Activated B cell treated with CpG ODN at 0.5 μM for 24 hours (primary cell): ENCODE results near the gene THSD4. TPM values are rescaled to one million over a fixed set of nuclear protein-coding genes. Genes with fewer than 3 reads are reported as not detected.

Experiments
- ATAC-seq: fragments of 200-7000 bp; cut with Tn5 transposase; one replicate; pipeline ENCODE4 v1.10.0; 2021; ENCODE audit warnings: low read depth, mild to moderate bottlenecking, moderate library complexity
- CTCF ChIA-PET: fragments of 350-600 bp; sonication (Branson Sonifier 250); formaldehyde crosslinking; loops from one replicate; lab custom pipeline; 2021; ENCODE audit warnings: antibody characterized with exemption; lab: Charles Lee
- POLR2A ChIA-PET: fragments of 350-600 bp; sonication (Branson Sonifier 250); formaldehyde crosslinking; loops from one replicate; lab custom pipeline; 2021; ENCODE audit warnings: antibody characterized with exemption; lab: Charles Lee
- DNase-seq: peaks from one replicate; pipeline ENCODE4 v3.0.0; 2022
- H3K27ac Mint-ChIP-seq: one replicate; pipeline ENCODE4 v1.8.0; 2020; ENCODE audit warnings: mixed read lengths
- H3K27me3 Mint-ChIP-seq: one replicate; pipeline ENCODE4 v1.8.0; 2021; ENCODE audit warnings: mixed read lengths
- H3K36me3 Mint-ChIP-seq: one replicate; pipeline ENCODE4 v1.8.0; 2021; ENCODE audit warnings: low read depth, mixed read lengths
- H3K4me1 Mint-ChIP-seq: one replicate; pipeline ENCODE4 v1.8.0; 2021; ENCODE audit warnings: mixed read lengths
- H3K4me3 Mint-ChIP-seq: one replicate; pipeline ENCODE4 v1.8.0; 2020; ENCODE audit warnings: mild to moderate bottlenecking, mixed read lengths
- H3K9me3 Mint-ChIP-seq: one replicate; pipeline ENCODE4 v1.8.0; 2020; ENCODE audit warnings: mixed read lengths
- CTCF ChIP-seq: fragments of 200-600 bp; IDR thresholded peaks from one replicate; pipeline ENCODE4 v1.8.0; 2022; ENCODE audit warnings: antibody characterized with exemption, mild to moderate bottlenecking
- intact Hi-C: fragments of 100-400 bp; cut with micrococcal nuclease; formaldehyde crosslinking; loops from one replicate; pipeline ENCODE4 v1.15.1; 2024
- total RNA-seq: library from RNA; stranded (reverse); gene quantifications from 2 replicates; pipeline ENCODE4 v1.2.3, GENCODE V29; 2022

THSD4 gene
- total RNA-seq, 1 donor from 2014 or later = not detected

GRCh38 chr15:71191296-71191695 is 76.0 kb downstream of the THSD4 start:
- TF ChIP-seq CTCF = no peak
- CTCF ChIA-PET = no interaction called here
- POLR2A ChIA-PET = no interaction called here

DNA sequence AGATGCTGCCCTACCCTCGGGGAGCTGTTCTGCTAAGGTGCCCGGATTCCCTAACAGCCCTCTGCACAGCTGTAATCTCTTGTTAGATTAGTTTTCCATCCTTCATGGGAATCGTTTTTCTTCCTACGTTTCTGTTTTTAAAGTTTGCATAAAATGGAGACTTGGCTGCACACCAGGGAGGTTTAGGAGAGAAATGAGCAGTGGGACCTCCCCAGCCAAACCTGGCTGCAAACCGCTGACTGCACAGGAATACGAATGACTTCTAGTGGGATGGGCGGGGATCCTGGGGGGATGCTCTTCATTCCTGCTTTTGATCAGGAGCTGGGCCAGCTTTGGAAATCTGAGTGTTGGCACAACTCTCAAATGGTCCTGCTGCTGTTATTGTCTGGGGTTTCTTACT is 77.5 kb downstream of the THSD4 start:
- Mint-ChIP-seq H3K9me3 (no peaks in the 10 kb centered on the region), H3K36me3 (no peaks in the 10 kb centered on the region), H3K27me3 (peaks cover 2% of the 10 kb centered on the region), H3K4me3 (no peak overlapping the region), H3K27ac (no peak overlapping the region), H3K4me1 (no peaks in the 10 kb centered on the region)
- ChIA-PET POLR2A (no interaction called here), CTCF (no interaction called here)
- DNase-seq (no peak), ATAC-seq (no peak)
- intact Hi-C loops = no loop called here
- no peak for TF ChIP-seq CTCF

More at GRCh38 chr15:71191296-71191695, 76.0 kb downstream of the THSD4 start:
- Mint-ChIP-seq H3K4me3 (no peak overlapping the region), H3K9me3 (no peaks in the 10 kb centered on the region), H3K4me1 (no peaks in the 10 kb centered on the region), H3K27me3 (peaks cover 2% of the 10 kb centered on the region), H3K36me3 (no peaks in the 10 kb centered on the region), H3K27ac (no peak overlapping the region)
- ATAC-seq (no peak), DNase-seq (no peak)
- intact Hi-C loops = no loop called here

DNA sequence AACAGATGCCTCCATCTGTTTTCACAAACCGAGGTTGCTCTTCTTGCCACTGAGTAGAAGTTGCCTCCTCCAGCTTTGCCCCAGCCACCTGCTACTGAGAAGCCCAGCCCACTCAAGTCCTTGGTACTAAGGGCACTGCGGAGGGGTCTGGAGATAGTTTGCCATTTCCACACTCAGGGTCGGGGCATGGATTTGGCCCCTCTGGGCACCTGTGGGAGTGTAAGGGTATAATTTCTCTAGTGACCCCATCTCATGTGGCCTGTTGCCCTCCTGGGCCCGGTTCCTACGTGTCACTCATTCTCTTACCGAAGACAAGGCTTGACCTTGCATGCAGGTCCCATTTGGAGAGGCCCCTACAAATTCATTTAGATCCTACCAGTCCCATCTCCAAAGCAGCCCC is 79.0 kb downstream of the THSD4 start:
- Mint-ChIP-seq H3K27ac (no peak overlapping the region), H3K4me3 (no peak overlapping the region), H3K36me3 (no peaks in the 10 kb centered on the region), H3K27me3 (peaks cover 2% of the 10 kb centered on the region), H3K9me3 (no peaks in the 10 kb centered on the region), H3K4me1 (no peaks in the 10 kb centered on the region)
- ATAC-seq = no peak
- intact Hi-C loops = no loop called here
- ChIA-PET POLR2A (no interaction called here), CTCF (no interaction called here)
- TF ChIP-seq CTCF = no peak
- DNase-seq = no peak

- CTCF ChIA-PET = no interaction called here
- Mint-ChIP-seq H3K27ac (no peak overlapping the region), H3K36me3 (no peaks in the 10 kb centered on the region), H3K27me3 (peaks cover 2% of the 10 kb centered on the region), H3K4me3 (no peak overlapping the region), H3K9me3 (no peaks in the 10 kb centered on the region), H3K4me1 (no peaks in the 10 kb centered on the region)
- POLR2A ChIA-PET = no interaction called here
- no peak for TF ChIP-seq CTCF
- ATAC-seq (no peak), DNase-seq (no peak)
- intact Hi-C loops = no loop called here
Measured at GRCh38 chr15:71195242-71195641, 80.0 kb downstream of the THSD4 start.

- POLR2A ChIA-PET = no interaction called here
- H3K4me1 Mint-ChIP-seq = no peaks in the 10 kb centered on the region
- no peaks in the 10 kb centered on the region for H3K9me3 Mint-ChIP-seq
- H3K27ac Mint-ChIP-seq = no peak overlapping the region
- CTCF ChIA-PET = no interaction called here
- H3K27me3 Mint-ChIP-seq = no peaks in the 10 kb centered on the region
- no peak for TF ChIP-seq CTCF
- DNase-seq = no peak
- ATAC-seq = no peak
- no peaks in the 10 kb centered on the region for H3K36me3 Mint-ChIP-seq
- H3K4me3 Mint-ChIP-seq = no peak overlapping the region
- intact Hi-C loops = no loop called here
Measured at GRCh38 chr15:71197620-71198019, 82.3 kb downstream of the THSD4 start.
